Islet of Langerhans (tissue), 1 donor: ENCODE data around the gene ATP13A1.
"Not testable (repeated sequence)": the region's sequence is repeated elsewhere in the genome, so short reads cannot be mapped to it uniquely, and the experiment has no call there.

Experiments used
- FAIRE-seq: peaks from one replicate; lab custom pipeline; 2011; peaks lifted over from hg19 to GRCh38; lab: Jason Lieb, UNC

The ATP13A1 gene

DNA sequence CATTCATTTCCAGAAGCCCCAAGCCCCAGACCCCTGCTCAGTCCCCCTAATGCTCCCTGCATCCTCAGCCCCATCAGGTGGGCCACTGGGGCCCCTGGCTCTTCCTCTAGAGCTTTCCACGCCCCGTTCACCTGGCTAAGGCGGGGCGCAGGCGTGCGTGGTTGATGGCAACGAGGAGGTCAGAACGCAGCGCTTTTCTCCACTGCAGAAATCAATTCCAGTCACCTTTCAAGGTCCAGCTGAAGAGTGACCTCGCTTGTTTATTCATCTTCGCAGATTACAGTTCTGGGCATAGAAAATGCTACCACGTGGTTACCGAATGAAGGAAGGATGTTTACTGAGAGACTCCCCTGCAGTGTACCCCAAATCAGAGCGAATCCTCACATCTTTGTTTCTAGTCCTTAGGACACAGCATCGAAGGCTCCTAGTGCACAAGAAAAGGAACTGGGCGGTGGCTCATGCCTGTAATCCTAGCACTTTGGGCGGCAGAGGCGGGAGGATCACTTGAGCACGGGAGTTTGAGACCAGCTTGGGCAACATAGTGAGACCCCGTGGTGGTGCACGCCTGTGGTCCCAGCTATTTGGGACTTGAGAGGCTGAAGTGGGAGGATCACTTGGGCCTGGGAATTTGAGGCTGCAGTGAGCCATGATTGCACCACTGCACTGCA is 44.2 kb downstream of the ATP13A1 start:
- FAIRE-seq, result no peak

DNA sequence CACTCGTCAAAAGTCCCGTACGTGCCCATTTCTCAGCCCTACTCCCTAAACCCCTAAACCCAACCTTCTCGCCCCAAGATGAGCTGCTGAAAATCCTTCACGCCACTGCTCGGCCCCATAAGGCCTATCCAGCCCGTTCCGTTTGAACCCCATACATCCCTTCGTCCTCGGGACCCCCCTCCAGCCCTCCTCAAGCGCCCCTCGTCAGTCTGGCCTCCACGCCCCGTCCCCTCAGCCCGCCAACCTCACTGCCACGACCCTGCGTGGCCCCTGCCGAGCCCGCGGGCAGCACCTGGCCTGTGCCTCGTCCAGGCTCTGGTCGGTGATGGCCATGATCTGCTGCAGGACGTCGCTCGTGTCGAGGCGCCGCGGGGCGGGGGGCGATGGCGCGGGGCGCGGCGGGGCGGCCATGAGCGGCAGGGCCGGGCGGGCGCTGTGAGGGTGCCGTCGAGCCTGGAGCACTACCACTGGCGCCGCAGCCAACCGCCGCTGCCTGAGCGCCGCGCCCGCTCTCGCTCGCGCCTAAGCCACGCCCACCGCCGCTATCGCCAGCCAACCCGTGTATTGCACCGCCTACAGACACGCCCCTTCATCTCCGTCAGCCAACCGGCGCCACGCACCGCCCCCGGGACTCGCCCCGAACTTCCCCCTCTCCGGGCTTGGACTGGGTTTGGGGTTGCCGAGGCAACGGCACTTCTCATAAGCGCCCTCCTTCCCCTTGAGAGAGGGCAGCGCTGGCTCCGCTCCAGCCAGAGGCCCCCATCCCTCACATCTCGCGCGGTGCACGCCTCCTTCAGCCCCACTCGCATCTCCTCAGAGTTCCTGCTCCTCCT is 45.0 kb downstream of the ATP13A1 start, which contains the start of gene PBX4:
TSS of gene PBX4 (minus strand) at position 469 of the 833 bp plus-strand sequence. CDS start at position 411, 58 bp downstream.
- no peak for FAIRE-seq

- no peak for FAIRE-seq
Observed at GRCh38 chr19:19615086-19615485, 48.4 kb downstream of the ATP13A1 start.

DNA sequence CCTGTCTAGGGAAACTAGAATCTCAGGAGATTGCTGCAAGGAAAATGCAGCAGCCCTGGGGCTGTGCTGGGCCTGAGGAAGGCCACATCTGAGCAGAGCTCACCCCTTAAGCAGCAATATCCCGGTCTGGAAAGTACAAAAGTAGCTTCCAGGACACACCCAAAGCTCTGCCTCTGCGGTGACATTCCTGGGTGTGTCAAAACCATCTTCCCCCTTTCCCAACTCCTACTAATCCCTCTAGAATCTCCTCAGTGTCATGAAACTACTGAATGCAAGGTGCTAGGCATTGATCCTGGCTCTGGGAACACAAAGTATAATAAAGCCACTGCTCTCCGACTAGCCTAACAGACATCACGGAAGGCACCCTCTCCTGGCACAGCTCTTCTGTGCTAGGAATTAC is 50.0 kb downstream of the ATP13A1 start:
- FAIRE-seq, result no peak

DNA sequence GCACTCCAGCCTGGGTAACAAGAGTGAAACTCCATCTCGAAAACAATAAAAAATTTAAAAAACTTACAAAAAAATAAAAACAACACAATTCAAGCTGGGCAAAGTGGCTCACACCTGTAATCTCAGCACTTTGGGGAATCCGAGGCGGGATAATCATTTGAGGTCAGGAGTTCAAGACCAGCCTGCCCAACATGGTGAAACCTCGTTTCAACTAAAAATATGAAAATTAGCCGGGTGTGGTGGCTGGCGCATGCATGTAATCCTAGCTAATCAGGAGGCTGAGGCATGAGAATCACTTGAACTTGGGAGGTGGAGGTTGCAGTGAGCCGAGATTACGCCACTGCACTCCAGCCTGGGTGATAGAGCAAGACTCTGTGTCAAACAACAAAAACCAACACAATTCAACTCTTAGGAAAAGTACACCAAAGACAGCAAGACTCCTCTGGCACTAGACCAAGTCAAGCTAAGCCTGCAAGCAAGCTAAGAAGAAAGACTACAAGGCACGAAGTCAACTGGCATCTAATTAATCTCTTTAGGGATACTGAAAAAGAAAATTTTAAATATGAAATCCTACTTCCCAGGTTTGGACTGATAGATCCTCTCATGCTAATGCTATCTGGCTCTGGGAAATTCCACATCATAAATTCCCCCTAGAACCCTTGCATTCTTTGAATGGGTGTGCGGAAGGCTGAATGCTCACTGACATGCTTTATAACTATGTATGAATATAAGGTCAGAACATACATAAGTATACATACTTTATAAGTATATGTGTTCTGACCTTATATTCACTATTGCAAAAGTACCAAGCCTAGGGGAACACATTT is 52.9 kb downstream of the ATP13A1 start:
- no peak for FAIRE-seq

DNA sequence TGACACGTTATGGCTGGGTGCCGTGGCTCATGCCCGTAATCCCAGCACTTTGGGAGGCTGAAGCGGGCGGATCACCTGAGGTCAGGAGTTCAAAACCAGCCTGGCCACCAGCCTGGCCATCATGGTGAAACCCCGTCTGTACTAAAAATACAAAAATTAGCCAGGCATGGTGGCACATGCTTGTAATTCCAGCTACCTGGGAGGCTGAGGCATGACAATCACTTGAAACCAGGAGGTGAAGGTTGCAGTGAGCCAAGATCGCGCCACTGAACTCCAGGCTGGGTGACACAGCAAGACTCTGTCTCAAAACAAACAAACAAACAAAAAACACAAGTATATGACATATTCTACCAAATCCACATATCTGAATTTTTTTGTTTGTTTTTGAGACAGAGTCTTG is 56.8 kb downstream of the ATP13A1 start:
- not testable (repeated sequence) for FAIRE-seq

DNA sequence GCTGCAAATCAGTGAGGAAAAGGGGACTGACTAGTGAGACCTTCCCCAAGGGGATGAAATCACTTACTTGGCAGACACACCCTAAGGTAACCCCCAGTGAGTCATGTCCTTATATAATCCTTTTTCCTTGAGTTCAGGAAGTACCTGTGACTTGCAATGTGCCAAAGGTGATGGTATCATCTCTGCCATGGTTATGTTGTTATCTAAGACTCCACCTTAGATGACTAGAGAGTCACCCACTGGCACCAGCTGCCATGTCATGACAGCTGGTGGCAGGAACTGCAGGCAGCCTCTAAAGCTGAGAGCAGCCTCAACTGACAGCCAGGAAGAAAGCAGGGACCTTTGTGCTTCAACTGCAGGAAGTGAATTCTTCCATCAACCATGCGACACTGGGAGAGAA is 57.5 kb downstream of the ATP13A1 start:
- no peak for FAIRE-seq

DNA sequence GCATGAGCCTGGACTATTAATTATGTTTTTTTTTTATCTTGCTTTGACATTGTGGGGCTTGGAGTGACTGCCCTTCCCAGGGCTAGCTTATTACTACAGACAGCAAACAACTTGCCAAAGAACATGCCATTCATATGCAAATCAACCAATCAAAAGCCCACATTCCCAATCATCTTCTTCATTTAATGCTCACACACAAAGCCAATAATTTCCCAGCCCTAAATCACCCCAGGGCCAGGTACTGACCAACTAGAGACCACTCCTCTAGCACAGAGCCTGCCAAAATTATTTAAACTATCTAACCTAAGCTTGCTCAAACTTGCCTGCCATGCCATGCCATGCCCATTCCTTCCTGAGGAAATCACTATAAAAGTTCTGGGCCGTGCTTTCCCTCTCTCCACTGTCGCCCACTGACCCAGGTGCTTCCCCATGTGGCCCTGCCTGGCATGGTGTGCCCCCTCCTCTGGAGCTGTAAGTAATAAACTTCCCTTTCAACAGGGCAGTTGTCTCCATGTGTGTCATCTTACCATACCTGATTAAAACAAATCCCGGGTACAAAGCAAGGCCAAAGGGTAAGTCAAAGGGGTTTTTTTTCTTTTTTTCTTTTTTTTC is 60.7 kb downstream of the ATP13A1 start:
- FAIRE-seq, result no peak

GRCh38 chr19:19602136-19602712 is 61.3 kb downstream of the ATP13A1 start:
- FAIRE-seq, result no peak

DNA sequence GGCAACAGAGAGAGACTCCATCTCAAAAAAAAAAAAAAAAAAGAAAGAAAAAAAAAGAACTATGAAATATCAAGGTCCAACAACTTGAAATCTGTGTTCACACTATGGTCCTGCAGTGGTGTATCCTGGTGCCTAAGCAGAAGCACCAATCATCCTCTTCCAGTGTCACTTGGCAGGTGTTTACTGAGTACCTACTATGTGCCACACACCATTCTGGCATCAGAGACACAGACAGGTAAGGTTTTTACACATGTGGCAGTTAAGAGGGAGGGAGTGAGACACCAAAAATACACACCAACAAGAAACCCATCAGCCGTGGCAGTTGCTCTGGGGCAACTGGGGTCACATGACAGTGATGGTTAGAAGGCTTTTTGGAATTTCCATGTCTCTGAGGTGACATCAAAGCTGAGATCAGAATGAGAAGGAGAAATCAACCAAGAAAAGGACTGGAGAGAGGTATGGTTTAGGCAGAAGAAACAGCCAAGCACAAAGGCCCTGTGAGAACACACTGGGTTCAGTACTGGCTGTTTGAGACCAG is 62.6 kb downstream of the ATP13A1 start:
- no peak for FAIRE-seq

DNA sequence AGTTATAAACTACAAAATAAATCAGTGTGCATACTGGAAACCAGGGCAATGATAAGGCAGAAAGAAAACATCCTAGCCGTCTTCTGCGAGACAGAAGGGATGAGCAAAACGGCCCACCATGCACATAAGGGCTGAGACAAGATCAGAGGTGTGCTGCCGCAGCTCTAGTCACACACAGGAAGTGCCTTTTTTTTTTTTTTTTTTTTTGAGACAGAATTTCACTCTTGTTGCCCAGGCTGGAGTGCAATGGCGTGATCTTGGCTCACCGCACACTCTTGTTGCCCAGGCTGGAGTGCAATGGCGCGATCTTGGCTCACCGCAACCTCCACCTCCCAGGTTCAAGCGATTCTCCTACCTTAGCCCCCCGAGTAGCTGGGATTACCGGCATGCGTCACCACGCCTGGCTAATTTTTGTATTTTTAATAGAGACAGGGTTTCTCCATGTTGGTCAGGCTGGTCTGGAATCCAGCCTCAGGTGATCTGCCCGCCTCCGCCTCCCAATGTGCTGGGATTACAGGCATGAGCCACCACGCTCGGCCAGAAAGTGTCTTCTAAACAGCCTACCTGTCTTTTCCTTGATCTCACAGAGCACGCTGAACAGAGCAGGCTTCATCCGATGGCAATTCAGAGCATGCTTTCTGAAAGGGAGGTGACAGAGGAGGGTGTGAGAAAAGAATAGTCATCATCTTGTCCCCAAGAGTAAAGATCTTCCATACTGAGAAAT is 64.6 kb downstream of the ATP13A1 start:
- FAIRE-seq, result not testable (repeated sequence)

GRCh38 chr19:19597809-19598306 is 65.6 kb downstream of the ATP13A1 start:
- no peak for FAIRE-seq
